ENCODE measurements around the gene FRAT1. TPM values are rescaled to one million over a fixed set of nuclear protein-coding genes. Genes with fewer than 3 reads are reported as not detected.

Gene FRAT1
- total RNA-seq, 1 donor from 2014 or later = 4.2 TPM

DNA sequence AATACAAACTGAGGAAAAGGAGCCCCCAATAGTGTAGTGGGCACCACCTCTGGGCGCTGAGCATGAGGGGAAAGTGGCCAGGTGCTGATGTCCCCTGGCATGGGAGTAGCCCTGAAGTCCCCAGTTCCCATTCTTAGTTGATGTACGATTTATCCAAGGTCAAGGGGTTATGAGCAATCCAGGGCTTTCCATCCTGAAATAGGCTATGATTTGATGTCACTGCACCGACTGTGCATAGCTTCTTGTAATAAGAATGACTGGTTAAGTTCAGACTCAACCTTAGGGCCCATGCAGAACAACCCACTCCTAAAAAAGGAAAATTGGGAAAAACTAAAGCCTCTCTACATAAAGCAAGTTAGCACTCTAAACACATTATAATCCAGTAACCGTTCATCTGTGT lies 4.4 kb downstream of the FRAT1 start:
- Histone ChIP-seq H3K36me3 (no peaks in the 10 kb centered on the region), H3K9me3 (replicated peaks) (no peaks in the 10 kb centered on the region), H3K27ac (replicated peaks) (no peak overlapping the region), H3K4me1 (peaks cover 45% of the 10 kb centered on the region), H3K27me3 (ENCODE audit: low read depth) (no peaks in the 10 kb centered on the region), H3K4me3 (no peak overlapping the region)
- DNase-seq = no peak
- intact Hi-C loops (cut with micrococcal nuclease) = no loop called here
- TF ChIP-seq, protein P1, sequence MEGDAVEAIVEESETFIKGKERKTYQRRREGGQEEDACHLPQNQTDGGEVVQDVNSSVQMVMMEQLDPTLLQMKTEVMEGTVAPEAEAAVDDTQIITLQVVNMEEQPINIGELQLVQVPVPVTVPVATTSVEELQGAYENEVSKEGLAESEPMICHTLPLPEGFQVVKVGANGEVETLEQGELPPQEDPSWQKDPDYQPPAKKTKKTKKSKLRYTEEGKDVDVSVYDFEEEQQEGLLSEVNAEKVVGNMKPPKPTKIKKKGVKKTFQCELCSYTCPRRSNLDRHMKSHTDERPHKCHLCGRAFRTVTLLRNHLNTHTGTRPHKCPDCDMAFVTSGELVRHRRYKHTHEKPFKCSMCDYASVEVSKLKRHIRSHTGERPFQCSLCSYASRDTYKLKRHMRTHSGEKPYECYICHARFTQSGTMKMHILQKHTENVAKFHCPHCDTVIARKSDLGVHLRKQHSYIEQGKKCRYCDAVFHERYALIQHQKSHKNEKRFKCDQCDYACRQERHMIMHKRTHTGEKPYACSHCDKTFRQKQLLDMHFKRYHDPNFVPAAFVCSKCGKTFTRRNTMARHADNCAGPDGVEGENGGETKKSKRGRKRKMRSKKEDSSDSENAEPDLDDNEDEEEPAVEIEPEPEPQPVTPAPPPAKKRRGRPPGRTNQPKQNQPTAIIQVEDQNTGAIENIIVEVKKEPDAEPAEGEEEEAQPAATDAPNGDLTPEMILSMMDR (IDR thresholded peaks at IDR 0.05; ENCODE audit: borderline replicate concordance) = no peak

DNA sequence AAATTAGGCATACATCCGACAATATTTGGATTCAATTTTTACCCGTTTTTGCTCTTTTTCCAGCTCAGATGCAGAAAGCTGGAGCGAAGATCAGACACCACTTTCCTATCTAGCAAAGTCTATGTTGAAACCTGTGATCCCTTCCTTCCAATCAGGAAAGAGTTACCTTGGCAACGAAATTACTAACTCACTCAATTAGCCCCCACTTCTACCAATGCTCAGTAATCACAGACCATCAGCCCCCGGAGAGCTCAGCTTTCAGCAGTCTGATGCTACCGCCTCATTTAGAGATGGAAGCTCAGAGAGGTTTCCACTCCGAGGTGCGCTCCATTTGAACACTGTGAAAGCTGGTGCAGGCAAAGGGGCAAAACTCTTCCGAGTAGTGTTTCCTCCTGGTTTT lies 6.7 kb downstream of the FRAT1 start:
- Histone ChIP-seq H3K36me3 (peaks cover 9% of the 10 kb centered on the region), H3K27ac (replicated peaks) (no peak overlapping the region), H3K9me3 (replicated peaks) (no peaks in the 10 kb centered on the region), H3K4me3 (no peak overlapping the region), H3K27me3 (ENCODE audit: low read depth) (no peaks in the 10 kb centered on the region), H3K4me1 (peaks cover 47% of the 10 kb centered on the region)
- TF ChIP-seq, protein P1 (IDR thresholded peaks at IDR 0.05; ENCODE audit: borderline replicate concordance) = no peak
- intact Hi-C loops (cut with micrococcal nuclease) = no loop called here
- DNase-seq = no peak

DNA sequence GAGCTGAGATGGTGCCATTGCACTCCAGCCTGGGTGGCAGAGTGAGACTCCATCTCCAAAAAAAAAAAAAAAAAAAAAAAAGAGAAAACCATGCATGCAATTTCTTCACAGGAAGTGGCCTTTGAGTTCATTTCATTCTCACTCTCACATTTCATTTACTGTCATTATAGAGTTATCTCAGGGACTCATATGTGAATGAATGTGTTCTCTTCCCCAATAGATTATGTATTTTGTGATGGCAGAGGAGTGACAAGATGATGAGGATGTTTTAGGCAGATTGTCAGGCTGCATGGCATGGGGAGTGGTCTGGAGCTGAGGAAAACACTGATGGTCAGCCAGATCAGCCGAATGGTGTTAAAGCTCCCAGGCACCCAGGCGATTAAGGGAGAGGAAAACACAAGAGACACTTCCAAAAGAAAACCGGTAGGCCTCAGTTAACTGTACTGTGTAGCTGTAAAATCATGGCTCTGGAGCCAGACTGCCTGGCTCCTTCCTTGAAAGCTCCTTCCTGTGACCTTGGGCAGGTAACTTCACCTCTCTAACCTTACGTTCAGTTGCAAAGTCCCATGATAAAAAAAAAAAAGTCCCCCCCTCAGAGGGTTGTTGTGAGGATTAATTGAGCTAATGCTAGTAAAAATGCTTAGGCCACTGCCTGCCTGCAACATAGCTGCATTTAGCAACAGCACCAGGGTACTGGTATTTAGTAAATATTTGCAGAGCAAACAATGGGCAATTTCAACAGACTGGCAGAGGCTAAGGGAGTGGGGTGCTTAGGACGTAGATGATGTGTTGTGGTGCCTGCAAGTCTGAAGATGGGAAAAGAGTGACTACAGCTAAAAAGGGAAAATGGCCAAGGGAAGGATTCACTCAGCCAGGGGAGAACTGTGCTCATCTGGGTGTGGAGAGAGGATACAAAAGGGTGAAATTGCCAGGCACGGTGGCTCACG lies 8.6 kb downstream of the FRAT1 start:
- no peak overlapping the region for H3K27ac ChIP-seq (replicated peaks)
- peaks cover 50% of the 10 kb centered on the region for H3K4me1 ChIP-seq
- intact Hi-C loops (cut with micrococcal nuclease) = no loop called here
- DNase-seq = no peak
- TF ChIP-seq, protein P1 (IDR thresholded peaks at IDR 0.05; ENCODE audit: borderline replicate concordance) = no peak
- H3K4me3 ChIP-seq = no peak overlapping the region
- no peaks in the 10 kb centered on the region for H3K27me3 ChIP-seq (ENCODE audit: low read depth)
- H3K36me3 ChIP-seq = peaks cover 9% of the 10 kb centered on the region
- H3K9me3 ChIP-seq (replicated peaks) = no peaks in the 10 kb centered on the region

DNA sequence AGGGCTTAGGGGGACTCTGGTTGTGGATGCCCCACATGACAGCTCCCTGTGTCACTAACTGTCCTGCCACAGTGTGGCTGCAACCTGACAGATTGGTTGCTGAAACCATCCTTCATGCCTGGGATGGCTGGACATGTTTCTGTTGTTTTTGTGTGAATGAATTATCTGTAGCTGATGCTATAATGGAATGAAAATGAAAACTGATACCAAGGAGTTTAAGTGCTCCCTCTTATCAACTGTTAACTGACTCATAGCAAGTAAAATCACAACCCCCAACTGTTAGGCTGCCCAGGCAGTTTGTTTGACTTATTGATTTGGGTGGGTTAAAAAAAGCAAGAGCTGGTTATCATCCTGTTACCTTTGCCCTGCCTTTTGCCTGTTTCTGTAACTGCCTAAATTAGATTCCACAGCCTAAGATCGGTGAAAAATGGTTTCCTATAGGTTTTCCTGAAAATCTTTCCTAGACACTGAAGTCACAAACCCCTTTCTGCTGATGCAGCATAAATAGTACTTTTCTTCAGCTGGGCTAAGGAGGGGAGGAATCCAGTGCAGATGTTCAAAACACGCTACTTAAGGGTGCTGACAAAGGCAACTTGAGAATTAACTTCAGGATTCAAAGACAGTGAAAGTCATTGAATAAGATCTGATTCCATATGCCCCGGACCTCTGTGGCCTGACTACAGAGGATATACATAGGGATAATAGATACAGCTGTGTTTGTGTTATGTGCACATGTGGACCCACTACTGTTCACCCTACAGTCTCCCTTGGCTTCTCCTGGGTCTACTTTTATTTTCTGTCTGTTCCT lies 9.8 kb downstream of the FRAT1 start:
- intact Hi-C loops (cut with micrococcal nuclease) = no loop called here

DNA sequence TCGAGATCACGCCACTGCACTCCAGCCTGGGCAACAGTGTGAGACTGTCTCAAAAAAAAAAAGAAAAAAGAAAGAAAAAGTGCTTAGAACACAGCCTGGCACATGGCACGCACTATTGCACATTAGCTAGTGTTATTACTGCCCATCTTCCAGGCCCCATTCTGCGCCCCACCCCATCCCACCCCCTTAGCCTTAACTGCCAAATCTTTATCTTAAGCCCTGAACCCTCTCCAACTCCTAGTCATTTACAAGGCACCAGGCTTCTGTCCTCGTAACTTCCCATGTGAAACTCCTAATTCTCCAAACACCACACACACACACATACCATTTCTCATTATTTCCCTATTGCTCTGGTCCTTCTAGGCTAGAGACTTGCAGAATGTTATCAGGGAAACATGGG lies 10.7 kb downstream of the FRAT1 start:
- DNase-seq = no peak
- H3K4me3 ChIP-seq = no peak overlapping the region
- H3K27me3 ChIP-seq (ENCODE audit: low read depth) = no peaks in the 10 kb centered on the region
- TF ChIP-seq, protein P1 (IDR thresholded peaks at IDR 0.05; ENCODE audit: borderline replicate concordance) = no peak
- H3K9me3 ChIP-seq (replicated peaks) = no peaks in the 10 kb centered on the region
- peaks cover 9% of the 10 kb centered on the region for H3K36me3 ChIP-seq
- H3K27ac ChIP-seq (replicated peaks) = no peak overlapping the region
- intact Hi-C loops (cut with micrococcal nuclease) = loop anchor here (5.0 kb wide), 1 partner anchor 52 kb away; no protein-coding TSS in a partner anchor
- H3K4me1 ChIP-seq = peaks cover 69% of the 10 kb centered on the region

More for the DNA sequence above, 9.8 kb downstream of the FRAT1 start:
- no peaks in the 10 kb centered on the region for H3K9me3 ChIP-seq (replicated peaks)
- TF ChIP-seq, protein P1 (IDR thresholded peaks at IDR 0.05; ENCODE audit: borderline replicate concordance) = no peak
- peaks cover 9% of the 10 kb centered on the region for H3K36me3 ChIP-seq
- no peaks in the 10 kb centered on the region for H3K27me3 ChIP-seq (ENCODE audit: low read depth)
- H3K27ac ChIP-seq (replicated peaks) = no peak overlapping the region
- peaks cover 63% of the 10 kb centered on the region for H3K4me1 ChIP-seq
- DNase-seq = no peak
- H3K4me3 ChIP-seq = no peak overlapping the region

Data from left ventricle myocardium inferior (tissue), 1 donor.